ENCODE measurements around the gene FAM83B. TPM values are rescaled to one million over a fixed set of nuclear protein-coding genes. Genes with fewer than 3 reads are reported as not detected.

The FAM83B gene, protein sequence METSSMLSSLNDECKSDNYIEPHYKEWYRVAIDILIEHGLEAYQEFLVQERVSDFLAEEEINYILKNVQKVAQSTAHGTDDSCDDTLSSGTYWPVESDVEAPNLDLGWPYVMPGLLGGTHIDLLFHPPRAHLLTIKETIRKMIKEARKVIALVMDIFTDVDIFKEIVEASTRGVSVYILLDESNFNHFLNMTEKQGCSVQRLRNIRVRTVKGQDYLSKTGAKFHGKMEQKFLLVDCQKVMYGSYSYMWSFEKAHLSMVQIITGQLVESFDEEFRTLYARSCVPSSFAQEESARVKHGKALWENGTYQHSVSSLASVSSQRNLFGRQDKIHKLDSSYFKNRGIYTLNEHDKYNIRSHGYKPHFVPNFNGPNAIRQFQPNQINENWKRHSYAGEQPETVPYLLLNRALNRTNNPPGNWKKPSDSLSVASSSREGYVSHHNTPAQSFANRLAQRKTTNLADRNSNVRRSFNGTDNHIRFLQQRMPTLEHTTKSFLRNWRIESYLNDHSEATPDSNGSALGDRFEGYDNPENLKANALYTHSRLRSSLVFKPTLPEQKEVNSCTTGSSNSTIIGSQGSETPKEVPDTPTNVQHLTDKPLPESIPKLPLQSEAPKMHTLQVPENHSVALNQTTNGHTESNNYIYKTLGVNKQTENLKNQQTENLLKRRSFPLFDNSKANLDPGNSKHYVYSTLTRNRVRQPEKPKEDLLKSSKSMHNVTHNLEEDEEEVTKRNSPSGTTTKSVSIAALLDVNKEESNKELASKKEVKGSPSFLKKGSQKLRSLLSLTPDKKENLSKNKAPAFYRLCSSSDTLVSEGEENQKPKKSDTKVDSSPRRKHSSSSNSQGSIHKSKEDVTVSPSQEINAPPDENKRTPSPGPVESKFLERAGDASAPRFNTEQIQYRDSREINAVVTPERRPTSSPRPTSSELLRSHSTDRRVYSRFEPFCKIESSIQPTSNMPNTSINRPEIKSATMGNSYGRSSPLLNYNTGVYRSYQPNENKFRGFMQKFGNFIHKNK
- not detected in 2 replicates for polyA plus RNA-seq (2012; rRNA removed)
- polyA plus RNA-seq (2012; cell fraction: cytosol; rRNA removed): not detected in 2 replicates
- not detected in 2 replicates for polyA plus RNA-seq (2012; cell fraction: nucleus; rRNA removed)

DNA sequence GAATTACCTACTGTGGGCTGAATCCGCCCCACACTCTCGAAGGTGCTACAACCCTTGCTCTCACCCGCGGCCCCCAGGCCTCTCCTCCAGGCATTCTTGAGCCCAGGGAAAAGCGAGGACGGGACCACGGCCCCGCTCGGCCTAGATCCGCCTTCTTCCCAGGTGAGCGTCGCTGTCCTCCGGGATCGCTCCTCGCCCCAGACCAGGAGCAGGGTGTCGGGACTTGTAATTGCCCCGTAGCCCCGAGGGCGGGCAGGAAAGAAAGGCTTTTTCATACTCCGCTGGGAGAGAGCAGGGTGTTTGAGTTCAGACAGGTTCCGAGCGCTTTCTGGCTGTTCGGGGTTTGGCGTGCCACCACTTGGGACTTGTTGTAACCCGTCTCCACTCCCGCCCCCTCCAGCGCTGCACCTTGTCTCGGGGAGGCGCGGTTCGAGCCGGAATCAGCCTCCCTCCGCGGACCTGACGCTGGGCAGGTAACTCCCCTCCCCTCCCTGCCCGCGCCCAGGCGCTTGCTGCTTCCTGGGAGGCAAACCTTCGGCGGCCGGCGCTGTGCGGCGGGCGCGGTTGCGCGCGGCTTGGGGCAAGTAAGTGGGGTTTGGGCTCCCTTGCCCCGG is at the start of gene FAM83B:
FAM83B (plus strand) TSS at position 529 of the 614 bp plus-strand sequence. CDS start 23,476 bp downstream, outside the sequence.
- H2AFZ ChIP-seq (ENCODE audit: low read depth): no peak within 1 kb of the TSS
- CTCF ChIA-PET: no interaction called here
- TF ChIP-seq USF2 (IDR thresholded peaks at IDR 0.05; ENCODE audit: borderline replicate concordance, low read depth, low read length) (no peak), CHD2 (IDR thresholded peaks at IDR 0.05; ENCODE audit: low read length, partially characterized antibody) (no peak), RFX5 (IDR thresholded peaks at IDR 0.05; ENCODE audit: low read length) (no peak), ELF1 (IDR thresholded peaks at IDR 0.05) (no peak), YY1 (IDR thresholded peaks at IDR 0.05; ENCODE audit: low read depth) (no peak), EP300 (IDR thresholded peaks at IDR 0.05; ENCODE audit: borderline replicate concordance in 1 of 2, low read depth in 1 of 2, low read length in 1 of 2) (no peak), CTCF (IDR thresholded peaks at IDR 0.05) (no peak), PBX3 (IDR thresholded peaks at IDR 0.05) (no peak), NFIC (IDR thresholded peaks at IDR 0.05; ENCODE audit: borderline replicate concordance) (no peak), REST (IDR thresholded peaks at IDR 0.05; ENCODE audit: low read depth, low read length) (no peak), SMC3 (IDR thresholded peaks at IDR 0.05; ENCODE audit: low read depth, low read length) (no peak), RAD21 (IDR thresholded peaks at IDR 0.05; ENCODE audit: low read length) (no peak), SIN3A (IDR thresholded peaks at IDR 0.05; ENCODE audit: borderline replicate concordance, low read depth, low read length) (no peak), MXI1 (IDR thresholded peaks at IDR 0.05; ENCODE audit: low read depth, low read length) (no peak)
- TF ChIP-seq, protein P1, sequence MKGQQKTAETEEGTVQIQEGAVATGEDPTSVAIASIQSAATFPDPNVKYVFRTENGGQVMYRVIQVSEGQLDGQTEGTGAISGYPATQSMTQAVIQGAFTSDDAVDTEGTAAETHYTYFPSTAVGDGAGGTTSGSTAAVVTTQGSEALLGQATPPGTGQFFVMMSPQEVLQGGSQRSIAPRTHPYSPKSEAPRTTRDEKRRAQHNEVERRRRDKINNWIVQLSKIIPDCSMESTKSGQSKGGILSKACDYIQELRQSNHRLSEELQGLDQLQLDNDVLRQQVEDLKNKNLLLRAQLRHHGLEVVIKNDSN (IDR thresholded peaks at IDR 0.05; ENCODE audit: borderline replicate concordance, low read depth): no peak
- TF ChIP-seq, protein P2, sequence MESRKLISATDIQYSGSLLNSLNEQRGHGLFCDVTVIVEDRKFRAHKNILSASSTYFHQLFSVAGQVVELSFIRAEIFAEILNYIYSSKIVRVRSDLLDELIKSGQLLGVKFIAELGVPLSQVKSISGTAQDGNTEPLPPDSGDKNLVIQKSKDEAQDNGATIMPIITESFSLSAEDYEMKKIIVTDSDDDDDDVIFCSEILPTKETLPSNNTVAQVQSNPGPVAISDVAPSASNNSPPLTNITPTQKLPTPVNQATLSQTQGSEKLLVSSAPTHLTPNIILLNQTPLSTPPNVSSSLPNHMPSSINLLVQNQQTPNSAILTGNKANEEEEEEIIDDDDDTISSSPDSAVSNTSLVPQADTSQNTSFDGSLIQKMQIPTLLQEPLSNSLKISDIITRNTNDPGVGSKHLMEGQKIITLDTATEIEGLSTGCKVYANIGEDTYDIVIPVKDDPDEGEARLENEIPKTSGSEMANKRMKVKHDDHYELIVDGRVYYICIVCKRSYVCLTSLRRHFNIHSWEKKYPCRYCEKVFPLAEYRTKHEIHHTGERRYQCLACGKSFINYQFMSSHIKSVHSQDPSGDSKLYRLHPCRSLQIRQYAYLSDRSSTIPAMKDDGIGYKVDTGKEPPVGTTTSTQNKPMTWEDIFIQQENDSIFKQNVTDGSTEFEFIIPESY (IDR thresholded peaks at IDR 0.05; ENCODE audit: borderline replicate concordance, low read depth): no peak
- 6% methylated on average over 17 of the region's 50 CpGs for WGBS (ENCODE audit: low lambda C conversion rate)
- H3K27ac ChIP-seq (ENCODE audit: low read depth in 2 of 2, low read length in 1 of 2): no peak within 1 kb of the TSS
- H3K36me3 ChIP-seq (replicated peaks in 1 of 2; ENCODE audit: control insufficient read depth in 1 of 2, insufficient read depth in 2 of 2, low read length in 1 of 2): no peaks in the 10 kb centered on the region
- no peaks in the 10 kb centered on the region for H3K4me1 ChIP-seq (ENCODE audit: control insufficient read depth in 1 of 2, insufficient read depth in 2 of 2, low read depth in 1 of 2, low read length in 1 of 2)
- no peaks in the 10 kb centered on the region for H3K9me3 ChIP-seq
- POLR2A ChIA-PET: no interaction called here
- H4K20me1 ChIP-seq (ENCODE audit: insufficient read depth): no peaks in the 10 kb centered on the region
- H3K9me2 ChIP-seq: no peaks in the 10 kb centered on the region
- H3F3A ChIP-seq (replicated peaks; ENCODE audit: insufficient read depth): no peaks in the 10 kb centered on the region
- H3K9ac ChIP-seq: no peak within 1 kb of the TSS
- no peak within 1 kb of the TSS for H3K4me3 ChIP-seq (ENCODE audit: low read depth in 2 of 2, low read length in 1 of 2)
- no peaks in the 10 kb centered on the region for H3K79me2 ChIP-seq (ENCODE audit: insufficient read depth)
- H3K27me3 ChIP-seq (ENCODE audit: insufficient read depth): peaks cover 22% of the 10 kb centered on the region
- no peak within 1 kb of the TSS for H3K4me2 ChIP-seq
- DNase-seq: no peak

Measured in SK-N-SH (cell line).